Muscle of leg (tissue), 9 donors: ENCODE measurements around the gene FAM20A. TPM values are rescaled to one million over a fixed set of nuclear protein-coding genes. Genes with fewer than 3 reads are reported as not detected.

Source experiments
- polyA plus RNA-seq, 8 donors: library from polyadenylated mRNA; unstranded; fragments of 120-200 nt; gene quantifications; one replicate each; pipeline versions ENCODE4 v1.2.1 to v1.2.3, GENCODE V29; 2013; ENCODE audit warnings: inconsistent platforms in 1 of 8, low replicate concordance in 1 of 8; ENCODE audit not compliant: insufficient read length in 8 of 8, insufficient read depth in 1 of 8
- total RNA-seq: library from RNA; stranded (reverse); fragments of 120-200 nt; gene quantifications from one replicate; pipeline ENCODE4 v1.2.4, GENCODE V29; 2013

FAM20A gene
- total and polyA plus RNA-seq, 9 donors, result 4.4 to 12.7 (median 8.2) TPM

Other genes starting within 250 kb of the FAM20A start
- gene WIPI1, start 143.9 kb downstream of the FAM20A start, total RNA-seq, result 43.3 TPM
- 10 to 100 TPM; 33.9 to 50.5 (median 45.8) TPM for gene WIPI1, start 143.9 kb downstream of the FAM20A start, polyA plus RNA-seq
- 267 TPM for gene PRKAR1A, start 88.9 kb downstream of the FAM20A start, total RNA-seq
- gene PRKAR1A, start 88.9 kb downstream of the FAM20A start, polyA plus RNA-seq, result 100 to 1,000 TPM; 294 to 350 (median 326) TPM